ENCODE measurements around the gene MEST.

MEST gene

DNA sequence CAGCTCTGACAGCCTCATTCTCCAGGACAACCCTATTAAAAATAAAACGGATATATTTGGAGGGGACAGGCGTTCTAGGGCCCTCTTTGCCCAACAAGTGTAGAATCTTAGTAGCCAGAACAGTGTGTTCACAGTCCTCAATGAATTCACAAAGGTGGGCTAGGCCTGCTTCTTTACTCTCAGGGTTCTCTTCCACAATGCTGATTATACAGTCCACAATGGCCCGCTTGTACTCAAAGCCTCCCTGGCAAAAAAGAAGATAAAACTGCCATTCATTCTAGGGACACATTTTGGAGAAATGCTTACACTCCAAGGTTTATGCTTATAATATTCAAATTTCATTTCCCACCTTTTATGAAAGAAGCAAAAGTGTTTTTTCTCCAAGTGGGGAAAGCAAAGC lies 62.6 kb downstream of the MEST start:
- in situ Hi-C loops (cut with HindIII; ENCODE audit: low pct_unique_long_range_greater_than_20kb, low sequenced_read_pairs), result no loop called here
- TF ChIP-seq JUND (IDR thresholded peaks at IDR 0.05; ENCODE audit: low read depth), result no peak
- no peak for DNase-seq (ENCODE audit: low read depth in 1 of 2, low spot score in 1 of 2)
